Measurements from ENCODE around the gene KLF13. TPM values are rescaled to one million over a fixed set of nuclear protein-coding genes. Genes with fewer than 3 reads are reported as not detected.

The KLF13 gene
- total RNA-seq, 1 donor from 2014 or later: 67.7 TPM

DNA sequence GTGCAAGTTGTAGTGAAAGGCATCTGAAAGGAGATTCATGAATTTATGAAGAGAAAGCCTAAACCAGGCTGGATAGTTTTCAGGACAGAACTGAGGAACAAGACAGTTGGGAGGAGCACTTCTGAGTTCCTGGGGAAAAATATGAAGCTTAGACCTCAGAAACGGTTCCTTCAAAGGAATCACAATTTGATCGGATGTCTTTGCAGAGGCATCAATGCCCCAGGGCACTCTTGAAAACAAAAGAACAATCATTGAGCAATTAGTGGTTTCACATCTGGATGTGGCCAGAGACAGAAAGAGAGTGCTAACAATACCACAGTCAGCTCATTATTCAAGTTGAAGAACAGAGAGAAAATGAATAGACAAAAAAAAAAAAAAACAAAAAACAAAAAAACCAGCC lies 86.2 kb downstream of the KLF13 start:
- DNase-seq (ENCODE audit: low read depth): no peak
- Histone ChIP-seq H3K4me3 (ENCODE audit: low read depth, low read length) (no peak overlapping the region), H3K27me3 (ENCODE audit: control insufficient read depth, insufficient read depth, low read length) (no peaks in the 10 kb centered on the region), H3K36me3 (ENCODE audit: control insufficient read depth, insufficient read depth, low read length) (no peaks in the 10 kb centered on the region)
- TF ChIP-seq, protein P1, sequence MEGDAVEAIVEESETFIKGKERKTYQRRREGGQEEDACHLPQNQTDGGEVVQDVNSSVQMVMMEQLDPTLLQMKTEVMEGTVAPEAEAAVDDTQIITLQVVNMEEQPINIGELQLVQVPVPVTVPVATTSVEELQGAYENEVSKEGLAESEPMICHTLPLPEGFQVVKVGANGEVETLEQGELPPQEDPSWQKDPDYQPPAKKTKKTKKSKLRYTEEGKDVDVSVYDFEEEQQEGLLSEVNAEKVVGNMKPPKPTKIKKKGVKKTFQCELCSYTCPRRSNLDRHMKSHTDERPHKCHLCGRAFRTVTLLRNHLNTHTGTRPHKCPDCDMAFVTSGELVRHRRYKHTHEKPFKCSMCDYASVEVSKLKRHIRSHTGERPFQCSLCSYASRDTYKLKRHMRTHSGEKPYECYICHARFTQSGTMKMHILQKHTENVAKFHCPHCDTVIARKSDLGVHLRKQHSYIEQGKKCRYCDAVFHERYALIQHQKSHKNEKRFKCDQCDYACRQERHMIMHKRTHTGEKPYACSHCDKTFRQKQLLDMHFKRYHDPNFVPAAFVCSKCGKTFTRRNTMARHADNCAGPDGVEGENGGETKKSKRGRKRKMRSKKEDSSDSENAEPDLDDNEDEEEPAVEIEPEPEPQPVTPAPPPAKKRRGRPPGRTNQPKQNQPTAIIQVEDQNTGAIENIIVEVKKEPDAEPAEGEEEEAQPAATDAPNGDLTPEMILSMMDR (IDR thresholded peaks at IDR 0.05; ENCODE audit: insufficient read depth, low read length, poor library complexity, severe bottlenecking): no peak

DNA sequence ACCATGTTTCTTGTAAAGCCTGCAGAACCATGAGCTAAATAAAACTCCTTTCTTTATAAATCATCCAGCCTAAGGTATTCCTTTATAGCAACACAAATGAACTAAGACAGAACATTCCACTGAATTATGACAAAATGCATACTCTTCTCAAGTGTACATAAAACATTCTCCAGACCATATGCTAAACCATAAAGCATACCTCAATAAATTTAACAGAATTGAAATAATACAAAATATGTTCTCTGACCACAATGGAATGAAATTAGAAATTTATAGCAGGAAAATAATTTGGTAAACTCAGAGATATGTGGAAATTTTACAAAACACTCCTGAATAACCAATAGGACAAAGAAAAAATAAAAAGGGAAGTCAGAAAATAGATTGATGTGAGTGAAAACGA lies 88.6 kb downstream of the KLF13 start:
- TF ChIP-seq, protein P1 (IDR thresholded peaks at IDR 0.05; ENCODE audit: insufficient read depth, low read length, poor library complexity, severe bottlenecking): no peak
- no peak for DNase-seq (ENCODE audit: low read depth)
- H3K4me3 ChIP-seq (ENCODE audit: low read depth, low read length): no peak overlapping the region
- H3K27me3 ChIP-seq (ENCODE audit: control insufficient read depth, insufficient read depth, low read length): no peaks in the 10 kb centered on the region
- no peaks in the 10 kb centered on the region for H3K36me3 ChIP-seq (ENCODE audit: control insufficient read depth, insufficient read depth, low read length)

DNA sequence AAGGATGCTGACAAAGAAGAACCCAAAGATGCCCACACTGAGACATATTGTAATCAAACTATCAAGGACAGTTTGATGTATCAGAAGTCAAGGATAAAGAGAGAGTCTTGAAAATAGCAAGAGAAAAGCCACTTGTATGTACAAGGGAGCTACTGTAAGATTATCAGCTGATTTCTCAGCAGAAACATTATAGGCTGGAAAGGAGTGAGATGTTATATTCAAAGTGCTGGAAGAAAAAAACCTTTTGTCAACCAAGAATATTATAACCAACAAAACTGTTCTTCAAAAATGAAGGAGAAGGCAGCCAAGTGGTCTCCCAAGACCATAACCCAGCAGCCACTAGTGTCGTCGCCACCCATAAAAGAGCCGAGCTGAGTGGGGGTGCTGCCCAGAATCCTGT lies 93.2 kb downstream of the KLF13 start:
- TF ChIP-seq, protein P1 (IDR thresholded peaks at IDR 0.05; ENCODE audit: insufficient read depth, low read length, poor library complexity, severe bottlenecking): no peak

DNA sequence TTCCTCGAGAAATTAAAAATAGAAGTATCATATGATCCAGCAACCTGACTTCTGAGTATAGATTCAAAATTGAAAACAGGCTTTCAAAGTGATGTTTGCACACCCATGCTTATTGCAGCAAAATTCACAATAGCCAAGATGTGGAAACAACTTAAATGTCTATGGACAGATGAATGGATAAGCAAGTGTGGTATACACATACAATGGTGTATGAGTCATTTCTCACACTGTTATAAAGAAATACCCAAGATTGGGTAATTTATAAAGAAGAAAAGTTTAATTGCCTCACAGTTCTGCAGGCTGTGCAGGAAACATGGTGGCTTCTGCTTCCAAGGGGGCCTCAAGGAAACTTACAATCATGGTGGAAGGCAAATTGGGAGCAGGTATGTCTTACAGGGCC lies 100.8 kb downstream of the KLF13 start:
- DNase-seq (ENCODE audit: low read depth): no peak
- TF ChIP-seq, protein P1 (IDR thresholded peaks at IDR 0.05; ENCODE audit: insufficient read depth, low read length, poor library complexity, severe bottlenecking): no peak
- Histone ChIP-seq H3K4me3 (ENCODE audit: low read depth, low read length) (no peak overlapping the region), H3K36me3 (ENCODE audit: control insufficient read depth, insufficient read depth, low read length) (no peaks in the 10 kb centered on the region), H3K27me3 (ENCODE audit: control insufficient read depth, insufficient read depth, low read length) (no peaks in the 10 kb centered on the region)

More for the DNA sequence above, 93.2 kb downstream of the KLF13 start:
- Histone ChIP-seq H3K36me3 (ENCODE audit: control insufficient read depth, insufficient read depth, low read length) (no peaks in the 10 kb centered on the region), H3K4me3 (ENCODE audit: low read depth, low read length) (no peak overlapping the region), H3K27me3 (ENCODE audit: control insufficient read depth, insufficient read depth, low read length) (no peaks in the 10 kb centered on the region)
- DNase-seq (ENCODE audit: low read depth): no peak

Other genes starting within 250 kb of the KLF13 start
- gene TRPM1, start 225.1 kb upstream of the KLF13 start, total RNA-seq: 1.2 TPM in 1 of 2 replicates, not detected in the other

Data from kidney epithelial cell (primary cell).